Neural crest cell (in vitro differentiated cells): Measurements from ENCODE around the gene LDB3. TPM values are rescaled to one million over a fixed set of nuclear protein-coding genes. Genes with fewer than 3 reads are reported as not detected.
"Not testable (repeated sequence)": the region's sequence is repeated elsewhere in the genome, so short reads cannot be mapped to it uniquely, and the experiment has no call there.

ENCODE experiments used
- DNase-seq: peaks from one replicate; pipeline ENCODE4 v3.0.0; 2021; ENCODE audit warnings: low read depth, mixed read lengths, low spot score
- H3K27ac Mint-ChIP-seq: one replicate; pipeline ENCODE4 v1.8.0; 2021; ENCODE audit warnings: mild to moderate bottlenecking, mixed read lengths; ENCODE audit not compliant: unreplicated experiment
- H3K27me3 Mint-ChIP-seq: 2 replicates; pipeline ENCODE4 v1.8.0; 2021; ENCODE audit warnings: low read depth, mild to moderate bottlenecking, mixed read lengths
- H3K36me3 Mint-ChIP-seq: 2 replicates; pipeline ENCODE4 v1.8.0; 2021; ENCODE audit warnings: low read depth, mild to moderate bottlenecking, mixed read lengths
- H3K4me1 Mint-ChIP-seq: 2 replicates; pipeline ENCODE4 v1.8.0; 2021; ENCODE audit warnings: mixed read lengths
- H3K4me3 Mint-ChIP-seq: one replicate; pipeline ENCODE4 v1.8.0; 2021; ENCODE audit warnings: mild to moderate bottlenecking, mixed read lengths
- H3K9me3 Mint-ChIP-seq: 2 replicates; pipeline ENCODE4 v1.8.0; 2021; ENCODE audit warnings: mixed read lengths
- total RNA-seq: library from RNA; stranded (reverse); gene quantifications from 2 replicates; pipeline ENCODE4 v1.2.1, GENCODE V29; 2021
- TF ChIP-seq, protein P1 (sequence below): fragments of 200-600 bp; sonication (generic); conservative IDR thresholded peaks from 2 replicates; pipeline ENCODE4 v1.5.0; 2021; ENCODE audit warnings: antibody characterized with exemption, mild to moderate bottlenecking

LDB3 gene
- total RNA-seq, 1 donor from 2014 or later: 0.56 TPM

DNA sequence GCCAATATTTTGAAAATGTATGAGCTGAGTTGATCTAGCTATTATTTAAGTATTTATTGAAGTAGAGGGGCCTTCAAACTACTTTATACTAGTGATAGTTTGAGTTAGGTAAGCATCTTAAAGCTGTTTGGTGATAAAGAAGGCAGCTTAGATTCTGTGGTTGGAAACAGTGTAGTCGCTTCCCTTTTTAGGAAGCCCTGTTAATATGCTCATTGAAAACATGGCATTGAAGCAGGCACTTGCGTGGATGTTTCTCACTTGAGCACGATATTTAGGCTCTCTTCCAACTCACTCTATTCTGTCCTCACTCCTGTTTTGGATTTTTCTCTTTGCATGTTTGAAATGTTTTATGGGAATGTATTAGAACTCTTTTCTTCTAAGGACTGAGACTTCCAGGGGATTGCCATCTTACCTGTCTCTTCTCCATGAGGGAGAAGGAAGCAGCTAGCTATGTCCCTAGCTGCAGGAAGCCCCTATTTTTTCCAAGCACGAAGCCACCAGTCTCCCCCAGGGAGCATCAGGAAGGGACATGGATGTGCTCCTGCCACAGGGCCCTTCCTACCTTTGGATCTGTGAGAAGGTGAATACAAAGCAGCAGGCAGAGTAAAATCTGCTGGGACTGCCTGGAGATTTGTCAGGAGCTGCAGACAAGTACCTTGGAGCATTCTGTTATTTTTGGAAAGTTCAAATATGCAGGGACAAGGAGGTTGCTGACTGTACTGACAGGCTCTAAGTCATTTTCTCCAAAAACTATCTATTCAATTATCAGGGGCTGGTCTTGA lies 66.1 kb downstream of the LDB3 start:
- no peaks in the 10 kb centered on the region for H3K36me3 Mint-ChIP-seq
- H3K9me3 Mint-ChIP-seq: no peaks in the 10 kb centered on the region
- no peak overlapping the region for H3K27ac Mint-ChIP-seq

DNA sequence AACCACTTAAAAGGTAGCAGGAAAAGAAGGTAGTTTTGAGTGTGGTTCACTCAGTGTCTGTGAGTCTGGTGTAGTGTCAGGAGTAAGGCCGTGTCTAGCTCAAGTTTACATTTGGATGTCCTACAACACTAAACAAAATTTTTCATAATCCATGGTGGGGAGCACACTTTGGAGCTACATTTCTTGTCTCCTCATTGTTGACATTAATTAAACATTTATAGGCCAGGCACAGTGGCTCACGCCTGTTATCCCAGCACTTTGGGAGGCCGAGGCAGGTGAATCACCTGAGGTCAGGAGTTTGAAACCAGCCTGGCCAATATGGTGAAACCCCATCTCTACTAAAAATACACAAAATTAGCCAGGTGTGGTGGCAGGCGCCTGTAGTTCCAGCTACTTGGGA lies 67.0 kb downstream of the LDB3 start:
- H3K9me3 Mint-ChIP-seq, H3K27ac Mint-ChIP-seq, H3K27me3 Mint-ChIP-seq, H3K36me3 Mint-ChIP-seq, DNase-seq, H3K4me1 Mint-ChIP-seq, H3K4me3 Mint-ChIP-seq: not testable (repeated sequence)

More for the DNA sequence above, 66.1 kb downstream of the LDB3 start:
- TF ChIP-seq, protein P1, sequence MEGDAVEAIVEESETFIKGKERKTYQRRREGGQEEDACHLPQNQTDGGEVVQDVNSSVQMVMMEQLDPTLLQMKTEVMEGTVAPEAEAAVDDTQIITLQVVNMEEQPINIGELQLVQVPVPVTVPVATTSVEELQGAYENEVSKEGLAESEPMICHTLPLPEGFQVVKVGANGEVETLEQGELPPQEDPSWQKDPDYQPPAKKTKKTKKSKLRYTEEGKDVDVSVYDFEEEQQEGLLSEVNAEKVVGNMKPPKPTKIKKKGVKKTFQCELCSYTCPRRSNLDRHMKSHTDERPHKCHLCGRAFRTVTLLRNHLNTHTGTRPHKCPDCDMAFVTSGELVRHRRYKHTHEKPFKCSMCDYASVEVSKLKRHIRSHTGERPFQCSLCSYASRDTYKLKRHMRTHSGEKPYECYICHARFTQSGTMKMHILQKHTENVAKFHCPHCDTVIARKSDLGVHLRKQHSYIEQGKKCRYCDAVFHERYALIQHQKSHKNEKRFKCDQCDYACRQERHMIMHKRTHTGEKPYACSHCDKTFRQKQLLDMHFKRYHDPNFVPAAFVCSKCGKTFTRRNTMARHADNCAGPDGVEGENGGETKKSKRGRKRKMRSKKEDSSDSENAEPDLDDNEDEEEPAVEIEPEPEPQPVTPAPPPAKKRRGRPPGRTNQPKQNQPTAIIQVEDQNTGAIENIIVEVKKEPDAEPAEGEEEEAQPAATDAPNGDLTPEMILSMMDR: no peak
- Mint-ChIP-seq H3K4me1 (peaks cover 5% of the 10 kb centered on the region), H3K27me3 (no peaks in the 10 kb centered on the region), H3K4me3 (no peak overlapping the region)
- no peak for DNase-seq

DNA sequence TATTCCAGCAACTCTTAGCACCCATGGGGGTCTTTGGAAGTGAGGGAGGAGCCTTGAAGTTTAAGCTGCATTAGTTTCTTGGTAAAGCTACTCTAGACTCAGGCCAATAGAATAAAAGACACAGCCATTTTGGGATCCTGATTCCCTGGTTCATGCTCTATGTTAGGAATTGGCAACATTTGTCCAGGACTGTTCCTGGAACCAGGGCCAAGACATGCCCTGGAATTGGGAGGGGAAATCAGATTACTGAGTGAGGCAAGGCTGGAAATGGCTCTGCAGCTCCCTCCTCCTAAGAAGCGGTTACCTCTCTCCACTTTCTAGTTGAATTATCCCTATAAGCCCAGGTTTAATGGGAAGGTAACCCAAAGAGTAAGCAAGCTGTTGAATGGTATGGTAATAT lies 73.9 kb downstream of the LDB3 start:
- H3K9me3 Mint-ChIP-seq: peaks cover 3% of the 10 kb centered on the region
- DNase-seq: no peak
- H3K4me1 Mint-ChIP-seq: no peaks in the 10 kb centered on the region
- TF ChIP-seq, protein P1: no peak
- no peaks in the 10 kb centered on the region for H3K36me3 Mint-ChIP-seq
- no peaks in the 10 kb centered on the region for H3K27me3 Mint-ChIP-seq
- no peak overlapping the region for H3K4me3 Mint-ChIP-seq
- H3K27ac Mint-ChIP-seq: no peak overlapping the region

DNA sequence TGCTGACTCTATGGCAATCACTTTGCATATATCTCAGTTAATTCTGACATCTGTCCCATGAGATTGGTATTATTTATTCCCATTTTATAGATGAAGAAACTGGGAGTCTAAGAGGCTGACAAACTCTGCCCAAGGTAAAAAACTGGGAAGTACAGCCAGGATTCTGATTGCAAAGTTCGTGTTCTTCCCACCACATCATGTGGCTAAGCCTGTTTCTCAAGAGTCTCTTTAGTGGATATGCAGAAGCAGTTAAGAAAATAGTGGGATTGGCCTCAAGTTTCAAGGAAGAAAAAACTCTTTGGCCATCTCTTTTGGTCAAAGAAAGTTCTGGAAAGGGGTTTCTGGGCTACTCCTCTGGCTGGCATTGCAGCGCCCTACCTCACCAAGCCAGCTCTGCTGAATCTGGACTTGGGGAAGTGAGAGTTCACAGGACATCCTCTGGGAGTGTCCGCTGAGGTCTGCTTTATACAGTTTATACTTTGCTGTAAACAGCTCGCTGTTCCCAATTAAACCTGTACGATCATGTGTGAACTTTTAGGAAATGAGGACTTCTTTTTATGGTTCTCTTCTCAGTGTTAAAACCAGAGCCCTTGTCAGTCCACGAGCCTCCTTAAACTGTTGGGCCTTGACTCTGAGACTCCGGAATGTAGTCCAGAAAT lies 75.9 kb downstream of the LDB3 start:
- Mint-ChIP-seq H3K4me1 (peaks cover 11% of the 10 kb centered on the region), H3K9me3 (peaks cover 3% of the 10 kb centered on the region), H3K4me3 (no peak overlapping the region), H3K27me3 (no peaks in the 10 kb centered on the region), H3K36me3 (no peaks in the 10 kb centered on the region), H3K27ac (peak overlapping the region; percentile 27)
- TF ChIP-seq, protein P1: no peak
- DNase-seq: no peak

DNA sequence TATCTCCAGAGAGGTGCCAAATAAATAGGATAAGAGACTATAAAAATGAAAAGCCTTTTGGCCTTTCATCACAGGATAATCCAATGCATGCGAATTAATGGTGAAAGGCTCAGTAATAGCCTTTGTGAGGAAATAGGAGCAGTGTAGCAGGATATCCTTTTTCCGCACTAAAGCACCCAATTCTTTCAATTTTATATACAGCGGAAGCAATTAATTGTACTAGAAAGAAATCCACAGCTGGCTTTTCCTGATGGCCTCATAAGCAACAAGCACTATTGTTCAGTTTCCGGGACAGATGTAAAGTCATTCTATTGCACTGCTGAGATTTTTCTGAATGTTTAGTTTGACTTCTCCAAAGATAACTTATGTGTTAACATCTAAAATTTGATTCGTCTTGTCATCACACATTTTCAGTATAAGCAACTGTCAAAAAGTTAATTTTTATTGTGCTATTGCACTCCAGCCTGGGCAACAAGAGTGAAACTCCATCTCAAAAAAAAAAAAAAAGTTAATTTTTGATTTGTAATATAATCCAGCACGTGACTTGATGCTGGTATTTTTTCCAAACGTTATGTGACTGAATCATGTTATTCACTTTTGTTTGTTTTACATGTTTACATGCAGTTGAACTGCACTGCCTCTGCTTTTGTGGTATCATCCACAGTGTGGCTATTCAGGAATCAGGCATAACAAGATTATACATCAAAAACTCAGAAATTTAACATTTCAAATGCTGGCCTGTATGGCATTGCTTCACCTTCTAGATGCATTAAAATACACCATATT lies 79.7 kb downstream of the LDB3 start:
- no peaks in the 10 kb centered on the region for H3K27me3 Mint-ChIP-seq

More for the DNA sequence above, 79.7 kb downstream of the LDB3 start:
- Mint-ChIP-seq H3K27ac (no peak overlapping the region), H3K4me1 (peaks cover 27% of the 10 kb centered on the region), H3K4me3 (no peak overlapping the region), H3K9me3 (no peaks in the 10 kb centered on the region), H3K36me3 (peaks cover 4% of the 10 kb centered on the region)
- no peak for DNase-seq
- TF ChIP-seq, protein P1: no peak
